CD4-positive, alpha-beta T cell treated with Interleukin-17A for 1 hour (primary cell): ENCODE results near the gene SLC24A1.

ENCODE experiments used
- DNase-seq: peaks from one replicate; pipeline ENCODE4 v3.0.0-alpha.2; 2020

The SLC24A1 gene

GRCh38 chr15:65653801-65654521 lies 32.2 kb downstream of the SLC24A1 start:
- no peak for DNase-seq

- no peak for DNase-seq
Observed at GRCh38 chr15:65655026-65655425, 33.3 kb downstream of the SLC24A1 start.

GRCh38 chr15:65655457-65655856 lies 33.7 kb downstream of the SLC24A1 start:
- DNase-seq = no peak

GRCh38 chr15:65659502-65660052 lies 37.8 kb downstream of the SLC24A1 start:
- no peak for DNase-seq

GRCh38 chr15:65660927-65661326 lies 39.2 kb downstream of the SLC24A1 start:
- DNase-seq = no peak

GRCh38 chr15:65663521-65663920 lies 41.8 kb downstream of the SLC24A1 start:
- DNase-seq = no peak

GRCh38 chr15:65666257-65666656 lies 44.5 kb downstream of the SLC24A1 start:
- no peak for DNase-seq

GRCh38 chr15:65675551-65675950 lies 53.8 kb downstream of the SLC24A1 start:
- DNase-seq = no peak

- DNase-seq = no peak
Observed at GRCh38 chr15:65676123-65676522, 54.4 kb downstream of the SLC24A1 start.

GRCh38 chr15:65680544-65680943 lies 58.8 kb downstream of the SLC24A1 start:
- no peak for DNase-seq

GRCh38 chr15:65682404-65682911 lies 60.7 kb downstream of the SLC24A1 start:
- no peak for DNase-seq

- no peak for DNase-seq
Observed at GRCh38 chr15:65688462-65688861, 66.7 kb downstream of the SLC24A1 start.

- no peak for DNase-seq
Observed at GRCh38 chr15:65690173-65690572, 68.4 kb downstream of the SLC24A1 start.

GRCh38 chr15:65690778-65691177 lies 69.0 kb downstream of the SLC24A1 start:
- no peak for DNase-seq

GRCh38 chr15:65695081-65695480 lies 73.3 kb downstream of the SLC24A1 start:
- DNase-seq = no peak
